SK-N-SH (cell line): Measurements from ENCODE around the gene HECW1. TPM values are rescaled to one million over a fixed set of nuclear protein-coding genes. Genes with fewer than 3 reads are reported as not detected.

ENCODE experiments used
- CTCF ChIA-PET: fragments of 300-600, 350-600 bp; formaldehyde crosslinking; extraction: SDS; loops from one replicate; lab custom pipeline; 2021; lab: Yijun Ruan, JAX
- POLR2A ChIA-PET: fragments of 350-600 bp; sonication (Branson Sonifier 250); formaldehyde crosslinking; extraction: SDS; loops from one replicate; lab custom pipeline; 2020; ENCODE audit warnings: antibody characterized with exemption, inconsistent platforms; lab: Yijun Ruan, JAX
- DNase-seq: peaks from one replicate; pipeline ENCODE4 v3.0.0; 2012
- H2AFZ ChIP-seq: fragments of 200-600 bp; sonication (generic); 2 replicates; pipeline ENCODE4 v1.8.1; 2016; ENCODE audit warnings: antibody characterized with exemption, mild to moderate bottlenecking, low read depth
- H3F3A ChIP-seq: fragments of 200-600 bp; sonication (generic); replicated peaks from 2 replicates; pipeline ENCODE3; 2016; ENCODE audit warnings: antibody characterized with exemption, mild to moderate bottlenecking; ENCODE audit not compliant: insufficient read depth
- H3K27ac ChIP-seq, 2 experiments: fragments of 200-500 bp in 1 of 2; fragments of 200-600 bp in 1 of 2; sonication (Bioruptor generic) in 1 of 2; sonication (generic), shearing (Covaris generic) in 1 of 2; 2 replicates each; pipeline versions ENCODE4 v1.5.1 to v1.6.1; 2014 to 2016; ENCODE audit warnings: low read depth in 2 of 2, inconsistent platforms in 1 of 2, low read length in 1 of 2, mild to moderate bottlenecking in 1 of 2, mixed read lengths in 1 of 2
- H3K27me3 ChIP-seq: fragments of 200-600 bp; sonication (generic), shearing (Covaris generic); 2 replicates; pipeline ENCODE4 v1.6.1; 2016; ENCODE audit warnings: mixed run types; ENCODE audit not compliant: insufficient read depth
- H3K36me3 ChIP-seq, 2 experiments: fragments of 200-500 bp in 1 of 2; fragments of 200-600 bp in 1 of 2; sonication (Bioruptor generic) in 1 of 2; sonication (generic) in 1 of 2; replicated peaks in 1 of 2; 2 replicates each; pipeline versions ENCODE3 to v1.5.1; 2014 to 2016; ENCODE audit warnings: low read length in 1 of 2, mild to moderate bottlenecking in 1 of 2; ENCODE audit not compliant: insufficient read depth in 2 of 2, control insufficient read depth in 1 of 2
- H3K4me1 ChIP-seq, 2 experiments: fragments of 200-500 bp in 1 of 2; fragments of 200-600 bp in 1 of 2; sonication (Bioruptor generic) in 1 of 2; sonication (generic), shearing (Covaris generic) in 1 of 2; 2 replicates each; pipeline versions ENCODE4 v1.5.1 to v1.6.1; 2014 to 2016; ENCODE audit warnings: low read depth in 1 of 2, low read length in 1 of 2, mixed run types in 1 of 2; ENCODE audit not compliant: insufficient read depth in 2 of 2, control insufficient read depth in 1 of 2
- H3K4me2 ChIP-seq: fragments of 200-600 bp; sonication (generic), shearing (Covaris generic); 2 replicates; pipeline ENCODE4 v1.6.1; 2017; ENCODE audit warnings: mixed run types
- H3K4me3 ChIP-seq, 2 experiments: fragments of 200-500 bp in 1 of 2; fragments of 200-600 bp in 1 of 2; sonication (Bioruptor generic) in 1 of 2; sonication (generic), shearing (Covaris generic) in 1 of 2; 2 replicates each; pipeline versions ENCODE4 v1.5.1 to v1.8.1; 2014 to 2016; ENCODE audit warnings: low read depth in 2 of 2, inconsistent platforms in 1 of 2, low read length in 1 of 2, mild to moderate bottlenecking in 1 of 2, mixed read lengths in 1 of 2, moderate library complexity in 1 of 2
- H3K79me2 ChIP-seq: fragments of 200-600 bp; sonication (generic); 2 replicates; pipeline ENCODE4 v1.8.1; 2017; ENCODE audit warnings: mild to moderate bottlenecking; ENCODE audit not compliant: insufficient read depth
- H3K9ac ChIP-seq: fragments of 200-600 bp; sonication (generic); 2 replicates; pipeline ENCODE4 v1.6.1; 2017; ENCODE audit warnings: mixed run types
- H3K9me2 ChIP-seq: fragments of 200-600 bp; sonication (generic); 2 replicates; pipeline ENCODE4 v1.6.1; 2017; ENCODE audit warnings: mixed run types
- H3K9me3 ChIP-seq: fragments of 200-600 bp; sonication (generic); 2 replicates; pipeline ENCODE4 v1.6.1; 2017; ENCODE audit warnings: mixed run types, mild to moderate bottlenecking, moderate library complexity
- H4K20me1 ChIP-seq: fragments of 200-600 bp; sonication (generic); 2 replicates; pipeline ENCODE4 v1.6.1; 2017; ENCODE audit warnings: mild to moderate bottlenecking, mixed run types; ENCODE audit not compliant: insufficient read depth
- CHD2 ChIP-seq: fragments of 150-350 bp; IDR thresholded peaks from 2 replicates; pipeline ENCODE4 v1.6.1; 2018; ENCODE audit warnings: low read length; ENCODE audit not compliant: partially characterized antibody
- ELF1 ChIP-seq: IDR thresholded peaks from 2 replicates; pipeline ENCODE4 v1.4.0; 2012
- EP300 ChIP-seq, 2 experiments: IDR thresholded peaks; 2 replicates each; pipeline versions ENCODE4 v1.4.0 to v1.6.1; 2012; ENCODE audit warnings: borderline replicate concordance in 1 of 2, low read depth in 1 of 2, low read length in 1 of 2
- FOSL2 ChIP-seq: IDR thresholded peaks from 2 replicates; pipeline ENCODE4 v1.4.0; 2012; ENCODE audit warnings: low read depth, mild to moderate bottlenecking, moderate library complexity, borderline replicate concordance
- FOXJ3 ChIP-seq: sonication (generic); formaldehyde crosslinking; IDR thresholded peaks from 2 replicates; pipeline ENCODE4 v1.5.1; 2020; ENCODE audit warnings: mild to moderate bottlenecking, missing genetic modification reagents
- FOXM1 ChIP-seq: IDR thresholded peaks from 2 replicates; pipeline ENCODE4 v1.4.0; 2012; ENCODE audit warnings: low read depth, mild to moderate bottlenecking
- GABPA ChIP-seq: IDR thresholded peaks from 2 replicates; pipeline ENCODE4 v1.4.0; 2012; ENCODE audit warnings: low read depth, mild to moderate bottlenecking
- JUND ChIP-seq: IDR thresholded peaks from 2 replicates; pipeline ENCODE4 v1.4.0; 2012
- NRF1 ChIP-seq: IDR thresholded peaks from 2 replicates; pipeline ENCODE4 v1.6.1; 2012; ENCODE audit warnings: low read depth, mild to moderate bottlenecking, low read length
- RAD21 ChIP-seq: IDR thresholded peaks from 2 replicates; pipeline ENCODE4 v1.6.1; 2012; ENCODE audit warnings: mild to moderate bottlenecking, low read length
- RCOR1 ChIP-seq: fragments of 150-350 bp; IDR thresholded peaks from 2 replicates; pipeline ENCODE4 v1.6.1; 2017; ENCODE audit warnings: antibody characterized with exemption, low read length
- RXRA ChIP-seq: IDR thresholded peaks from 2 replicates; pipeline ENCODE4 v1.4.0; 2012; ENCODE audit warnings: low read depth, mild to moderate bottlenecking, borderline replicate concordance
- TAF1 ChIP-seq: IDR thresholded peaks from 2 replicates; pipeline ENCODE4 v1.6.1; 2012; ENCODE audit warnings: low read depth, mild to moderate bottlenecking, low read length, moderate library complexity, borderline replicate concordance
- TCF12 ChIP-seq: IDR thresholded peaks from 2 replicates; pipeline ENCODE4 v1.4.0; 2012
- YY1 ChIP-seq: IDR thresholded peaks from 2 replicates; pipeline ENCODE4 v1.4.0; 2012; ENCODE audit warnings: low read depth, mild to moderate bottlenecking
- WGBS: methylation state at CpG from one replicate; pipeline ENCODE4 v1.1.6; 2017; ENCODE audit warnings: low lambda C conversion rate; 5-methylcytosine and 5-hydroxymethylcytosine counted together
- polyA plus RNA-seq, 3 experiments: library from polyadenylated mRNA; depleted of rRNA; stranded (reverse); fragments of >200 nt; gene quantifications; 2 replicates each; pipeline ENCODE4 v1.2.3, GENCODE V29; 2012
- TF ChIP-seq, protein P1 (sequence below): IDR thresholded peaks from 2 replicates; pipeline ENCODE4; 2012
- TF ChIP-seq, protein P2 (sequence below): fragments of 150-350 bp; IDR thresholded peaks from 2 replicates; pipeline ENCODE4 v1.6.1; 2017; ENCODE audit warnings: antibody characterized with exemption, low read length, low read depth, borderline replicate concordance
- TF ChIP-seq, protein P3 (sequence below): IDR thresholded peaks from 2 replicates; pipeline ENCODE4 v1.4.0; 2012; ENCODE audit warnings: low read depth, borderline replicate concordance

The HECW1 gene
- polyA plus RNA-seq, 1 of the 3 experiments (the other 2 are of a cell fraction) = not detected

DNA sequence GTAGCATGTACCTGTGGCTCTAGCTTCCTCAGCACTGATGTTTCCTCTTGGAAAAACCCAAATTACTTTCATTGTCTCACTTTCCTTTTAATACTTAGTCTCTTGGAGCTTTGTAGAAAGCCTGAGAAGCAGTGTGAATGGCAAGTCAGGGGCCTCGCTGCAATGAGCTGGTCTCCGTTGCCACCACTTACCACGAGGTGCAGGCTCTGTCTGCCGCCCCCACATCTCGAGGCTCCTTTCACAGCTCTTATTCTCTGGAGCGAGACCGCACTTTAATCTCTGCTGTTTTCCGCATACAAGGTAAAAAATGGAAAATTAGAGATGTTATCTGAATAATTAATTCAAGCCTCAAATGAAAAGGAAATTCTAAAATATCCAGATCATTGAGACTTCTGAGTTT is 186.2 kb downstream of the HECW1 start:
- DNase-seq = no peak
- H4K20me1 ChIP-seq = no peaks in the 10 kb centered on the region
- no peak overlapping the region for H3K27ac ChIP-seq
- H3K4me2 ChIP-seq = no peak overlapping the region
- no peak overlapping the region for H2AFZ ChIP-seq
- H3K4me3 ChIP-seq = no peak overlapping the region
- peaks cover 42% of the 10 kb centered on the region for H3K27me3 ChIP-seq
- H3F3A ChIP-seq = no peaks in the 10 kb centered on the region
- TF ChIP-seq, protein P1, sequence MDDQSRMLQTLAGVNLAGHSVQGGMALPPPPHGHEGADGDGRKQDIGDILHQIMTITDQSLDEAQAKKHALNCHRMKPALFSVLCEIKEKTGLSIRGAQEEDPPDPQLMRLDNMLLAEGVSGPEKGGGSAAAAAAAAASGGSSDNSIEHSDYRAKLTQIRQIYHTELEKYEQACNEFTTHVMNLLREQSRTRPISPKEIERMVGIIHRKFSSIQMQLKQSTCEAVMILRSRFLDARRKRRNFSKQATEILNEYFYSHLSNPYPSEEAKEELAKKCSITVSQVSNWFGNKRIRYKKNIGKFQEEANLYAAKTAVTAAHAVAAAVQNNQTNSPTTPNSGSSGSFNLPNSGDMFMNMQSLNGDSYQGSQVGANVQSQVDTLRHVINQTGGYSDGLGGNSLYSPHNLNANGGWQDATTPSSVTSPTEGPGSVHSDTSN = no peak
- TF ChIP-seq RCOR1 (no peak), RAD21 (no peak), FOXM1 (no peak), RXRA (no peak)
- H3K9ac ChIP-seq = no peak overlapping the region
- ChIA-PET CTCF (interaction anchor here (0.6 to 1.5 kb wide), 5 partner anchors 17 to 189 kb away, joined by 3 to 7 read pairs (median 3); no protein-coding TSS in a partner anchor), POLR2A (no interaction called here)
- WGBS = 57% methylated on average over 8 of the region's 8 CpGs
- no peaks in the 10 kb centered on the region for H3K79me2 ChIP-seq
- H3K9me2 ChIP-seq = no peaks in the 10 kb centered on the region
- H3K4me1 ChIP-seq = no peaks in the 10 kb centered on the region
- H3K9me3 ChIP-seq = no peaks in the 10 kb centered on the region
- H3K36me3 ChIP-seq = no peaks in the 10 kb centered on the region

DNA sequence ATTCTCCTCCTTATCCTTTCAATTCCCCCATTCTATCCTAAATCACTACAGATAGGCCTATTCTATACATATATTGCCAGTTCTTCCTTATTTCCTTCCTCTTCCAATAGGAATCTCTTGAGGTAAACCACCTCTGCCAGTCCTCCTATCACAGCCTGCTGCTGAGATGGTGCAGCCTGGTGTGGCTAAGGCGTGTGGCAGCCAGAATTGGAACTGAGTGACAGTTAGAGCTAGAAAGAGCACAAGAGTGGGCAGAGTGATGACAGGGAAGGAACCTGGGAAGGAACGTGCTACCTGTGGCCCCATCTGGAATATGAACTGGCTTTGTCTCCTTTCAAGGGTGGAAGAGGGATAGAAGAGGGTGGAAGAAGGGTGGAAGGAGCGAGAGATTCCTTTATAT is 187.7 kb downstream of the HECW1 start:
- no peaks in the 10 kb centered on the region for H3K4me1 ChIP-seq
- H3K4me3 ChIP-seq = no peak overlapping the region
- H3K9me2 ChIP-seq = no peaks in the 10 kb centered on the region
- POLR2A ChIA-PET = no interaction called here
- H4K20me1 ChIP-seq = no peaks in the 10 kb centered on the region
- no peaks in the 10 kb centered on the region for H3K79me2 ChIP-seq
- no peaks in the 10 kb centered on the region for H3F3A ChIP-seq
- no peak for DNase-seq
- no peaks in the 10 kb centered on the region for H3K9me3 ChIP-seq
- no peak overlapping the region for H3K27ac ChIP-seq
- 30% methylated on average over 3 of the region's 3 CpGs for WGBS
- no peaks in the 10 kb centered on the region for H3K36me3 ChIP-seq
- no peak for TF ChIP-seq FOSL2
- TF ChIP-seq, protein P2, sequence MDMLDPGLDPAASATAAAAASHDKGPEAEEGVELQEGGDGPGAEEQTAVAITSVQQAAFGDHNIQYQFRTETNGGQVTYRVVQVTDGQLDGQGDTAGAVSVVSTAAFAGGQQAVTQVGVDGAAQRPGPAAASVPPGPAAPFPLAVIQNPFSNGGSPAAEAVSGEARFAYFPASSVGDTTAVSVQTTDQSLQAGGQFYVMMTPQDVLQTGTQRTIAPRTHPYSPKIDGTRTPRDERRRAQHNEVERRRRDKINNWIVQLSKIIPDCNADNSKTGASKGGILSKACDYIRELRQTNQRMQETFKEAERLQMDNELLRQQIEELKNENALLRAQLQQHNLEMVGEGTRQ = no peak
- TF ChIP-seq ELF1 = no peak
- no peak overlapping the region for H2AFZ ChIP-seq
- CTCF ChIA-PET = interaction anchor here (0.9 to 1.5 kb wide), 3 partner anchors 14 to 359 kb away, joined by 3 to 4 read pairs (median 4); no protein-coding TSS in a partner anchor
- no peak overlapping the region for H3K4me2 ChIP-seq
- H3K9ac ChIP-seq = no peak overlapping the region
- H3K27me3 ChIP-seq = peaks cover 42% of the 10 kb centered on the region

DNA sequence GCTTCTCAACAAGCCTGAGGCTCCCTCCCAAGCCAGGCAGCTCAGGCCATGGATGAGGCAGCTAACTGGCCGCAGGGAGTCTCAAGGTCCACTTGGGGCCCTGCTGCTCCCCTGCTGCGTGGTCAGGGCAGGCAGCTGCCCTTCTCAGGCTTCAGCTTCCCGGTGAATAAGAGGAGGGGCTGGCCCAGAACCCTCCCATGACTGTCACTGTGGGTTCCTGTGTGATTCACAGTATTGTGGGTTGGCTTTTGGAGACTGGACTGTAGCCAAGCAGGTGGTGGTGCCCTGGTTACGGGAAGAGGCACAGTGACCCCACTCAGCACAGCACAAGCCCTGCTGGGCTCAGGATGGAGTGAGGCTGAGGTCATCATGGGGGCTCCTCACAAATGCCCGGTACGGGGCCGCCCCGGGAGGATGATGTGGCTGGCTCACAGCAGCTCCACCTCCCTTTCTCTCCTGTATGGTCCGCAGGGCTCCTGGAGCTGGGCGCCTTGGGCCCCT is 189.8 kb downstream of the HECW1 start:
- Histone ChIP-seq H3K36me3 (no peaks in the 10 kb centered on the region), H3K27me3 (peaks cover 32% of the 10 kb centered on the region), H3K9me2 (no peaks in the 10 kb centered on the region), H3K27ac (no peak overlapping the region), H3K79me2 (no peaks in the 10 kb centered on the region), H3K9ac (no peak overlapping the region), H3F3A (no peaks in the 10 kb centered on the region), H4K20me1 (no peaks in the 10 kb centered on the region), H3K4me2 (no peak overlapping the region), H3K4me1 (no peaks in the 10 kb centered on the region), H3K9me3 (no peaks in the 10 kb centered on the region), H2AFZ (no peak overlapping the region), H3K4me3 (no peak overlapping the region)
- DNase-seq = no peak
- CTCF ChIA-PET = no interaction called here
- 60% methylated on average over 10 of the region's 10 CpGs for WGBS
- POLR2A ChIA-PET = no interaction called here
- TF ChIP-seq TCF12 = no peak
- TF ChIP-seq YY1 = no peak
- TF ChIP-seq EP300 (IDR thresholded peaks at IDR 0.05; ENCODE audit: borderline replicate concordance in 1 of 2, low read depth in 1 of 2, low read length in 1 of 2) = no peak
- TF ChIP-seq, protein P3, sequence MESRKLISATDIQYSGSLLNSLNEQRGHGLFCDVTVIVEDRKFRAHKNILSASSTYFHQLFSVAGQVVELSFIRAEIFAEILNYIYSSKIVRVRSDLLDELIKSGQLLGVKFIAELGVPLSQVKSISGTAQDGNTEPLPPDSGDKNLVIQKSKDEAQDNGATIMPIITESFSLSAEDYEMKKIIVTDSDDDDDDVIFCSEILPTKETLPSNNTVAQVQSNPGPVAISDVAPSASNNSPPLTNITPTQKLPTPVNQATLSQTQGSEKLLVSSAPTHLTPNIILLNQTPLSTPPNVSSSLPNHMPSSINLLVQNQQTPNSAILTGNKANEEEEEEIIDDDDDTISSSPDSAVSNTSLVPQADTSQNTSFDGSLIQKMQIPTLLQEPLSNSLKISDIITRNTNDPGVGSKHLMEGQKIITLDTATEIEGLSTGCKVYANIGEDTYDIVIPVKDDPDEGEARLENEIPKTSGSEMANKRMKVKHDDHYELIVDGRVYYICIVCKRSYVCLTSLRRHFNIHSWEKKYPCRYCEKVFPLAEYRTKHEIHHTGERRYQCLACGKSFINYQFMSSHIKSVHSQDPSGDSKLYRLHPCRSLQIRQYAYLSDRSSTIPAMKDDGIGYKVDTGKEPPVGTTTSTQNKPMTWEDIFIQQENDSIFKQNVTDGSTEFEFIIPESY = no peak
- no peak for TF ChIP-seq FOXJ3 (CRISPR knock-in tag)
- no peak for TF ChIP-seq JUND
- no peak for TF ChIP-seq GABPA
- TF ChIP-seq RXRA = no peak
- no peak for TF ChIP-seq TAF1
- TF ChIP-seq CHD2 = no peak
- TF ChIP-seq NRF1 = no peak
